GM19328 (cell line): ENCODE measurements around the gene TRIO.

Experiments
- ATAC-seq: cut with Tn5 transposase; IDR thresholded peaks from one replicate; pipeline ENCODE4 v1.9.1; 2021; ENCODE audit warnings: mild to moderate bottlenecking, moderate library complexity; ENCODE audit not compliant: unreplicated experiment

The TRIO gene

DNA sequence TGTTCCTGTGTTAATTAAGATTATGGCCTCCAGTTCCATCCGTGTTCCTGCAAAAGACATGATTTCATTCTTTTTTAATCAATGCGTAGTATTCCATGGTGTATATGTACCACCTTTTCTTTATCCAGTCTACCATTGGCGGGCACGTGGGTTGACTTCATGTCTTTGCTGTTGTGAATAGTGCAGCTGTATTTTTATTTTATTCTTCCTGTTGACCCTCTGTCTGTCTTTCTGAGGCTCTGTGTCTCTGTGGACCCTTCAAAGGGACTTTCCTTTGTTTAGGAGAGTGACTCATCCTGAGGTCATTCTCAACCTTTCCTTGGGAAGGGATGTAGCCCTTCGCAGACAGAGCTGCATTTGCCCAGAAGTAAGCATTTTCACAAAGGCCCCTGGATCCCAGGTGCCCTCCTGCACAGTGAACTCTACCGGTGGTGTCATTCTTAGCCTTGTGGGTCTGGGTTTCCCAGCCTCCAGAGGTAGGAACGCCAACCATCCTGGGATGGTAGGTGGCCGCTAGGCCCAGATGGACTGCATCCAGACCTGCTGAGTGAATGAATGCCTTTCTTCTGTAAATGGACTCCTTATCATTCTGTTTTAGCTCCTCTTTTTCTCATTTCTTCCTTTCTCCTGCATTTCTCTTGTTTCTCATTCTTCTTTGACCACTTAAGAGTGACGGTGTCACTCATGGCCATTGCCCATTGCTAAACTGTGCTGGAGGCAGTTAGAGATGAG, 22.4 kb downstream of the TRIO start:
- no peak for ATAC-seq

DNA sequence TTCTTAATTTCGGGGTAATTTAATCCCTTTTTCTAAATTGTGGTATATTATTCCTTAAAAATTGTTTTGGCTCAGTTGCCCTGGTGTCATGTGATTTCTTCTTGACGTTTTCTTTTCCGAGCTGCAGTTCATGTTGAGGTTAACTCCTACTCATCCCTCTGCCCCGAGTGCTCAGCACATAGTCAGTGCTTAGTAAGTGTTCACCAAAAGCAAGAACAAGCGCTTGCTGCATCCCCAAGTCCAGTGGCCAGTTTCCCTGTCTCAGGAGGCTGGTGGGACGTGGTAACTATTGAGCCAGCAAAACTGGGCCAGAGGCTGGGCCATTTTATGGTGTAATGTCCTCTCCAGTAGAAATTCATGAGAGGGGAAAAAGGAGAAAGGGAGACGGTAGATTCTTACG, 23.3 kb downstream of the TRIO start:
- no peak for ATAC-seq

DNA sequence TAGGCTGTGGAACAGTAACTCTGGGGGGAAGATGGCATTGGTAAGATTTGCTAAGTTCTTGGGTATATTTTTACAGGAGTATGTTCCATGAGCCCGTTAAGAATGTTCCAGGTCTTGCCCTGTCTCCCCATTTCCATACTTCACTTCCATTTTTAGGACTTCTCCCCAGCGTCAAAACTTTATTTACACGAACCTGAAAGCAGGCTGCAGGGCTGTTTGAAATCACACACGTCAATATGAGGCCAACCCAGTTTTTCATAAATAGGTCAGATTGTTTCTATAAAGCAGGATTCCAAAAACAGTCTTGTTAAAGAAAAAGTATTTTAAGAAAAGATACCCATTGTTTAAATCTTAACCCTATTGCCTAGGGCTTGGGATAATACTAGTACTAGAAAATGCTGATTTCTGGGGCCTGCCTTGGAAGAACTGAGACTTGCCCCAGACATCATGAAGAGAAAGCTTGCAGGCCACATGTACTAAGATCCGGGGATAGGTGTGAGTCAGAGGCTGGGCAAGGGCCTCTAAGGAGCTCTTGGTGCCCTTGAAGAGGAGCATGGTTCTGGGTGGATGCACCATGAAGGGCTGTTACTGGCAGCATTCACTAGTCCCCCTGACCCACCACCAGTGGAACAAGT, 24.2 kb downstream of the TRIO start:
- no peak for ATAC-seq

DNA sequence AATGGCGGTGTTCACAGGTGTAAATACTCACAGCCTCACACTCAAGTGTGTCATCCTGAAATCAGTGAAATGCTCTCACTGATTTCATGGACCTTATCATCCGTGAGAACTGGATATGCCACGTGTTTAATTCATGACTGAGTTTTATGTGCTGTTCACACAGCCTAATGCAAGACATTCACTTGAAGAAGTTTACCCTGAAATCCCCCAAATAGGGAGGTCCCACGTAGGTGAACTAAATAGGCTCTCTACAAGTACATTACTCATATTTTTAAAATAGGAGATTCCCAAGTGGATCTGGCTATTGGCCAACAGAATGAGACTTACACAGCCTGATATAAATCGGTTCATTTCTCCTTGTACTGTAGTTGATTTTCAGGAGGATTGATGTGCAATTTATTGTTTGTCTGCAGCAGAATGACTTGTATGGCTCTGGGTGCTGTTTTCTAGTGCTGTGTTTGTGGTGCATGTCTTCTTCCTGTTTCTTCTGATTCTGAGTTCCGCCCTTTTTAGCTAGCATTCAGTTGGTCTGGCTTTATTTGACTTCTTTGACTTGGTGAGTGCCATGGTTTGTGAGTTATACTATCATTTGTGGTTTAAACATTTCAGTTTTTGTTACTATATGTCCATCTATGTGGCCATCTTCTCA, 25.1 kb downstream of the TRIO start:
- peak; percentile 34 for ATAC-seq

DNA sequence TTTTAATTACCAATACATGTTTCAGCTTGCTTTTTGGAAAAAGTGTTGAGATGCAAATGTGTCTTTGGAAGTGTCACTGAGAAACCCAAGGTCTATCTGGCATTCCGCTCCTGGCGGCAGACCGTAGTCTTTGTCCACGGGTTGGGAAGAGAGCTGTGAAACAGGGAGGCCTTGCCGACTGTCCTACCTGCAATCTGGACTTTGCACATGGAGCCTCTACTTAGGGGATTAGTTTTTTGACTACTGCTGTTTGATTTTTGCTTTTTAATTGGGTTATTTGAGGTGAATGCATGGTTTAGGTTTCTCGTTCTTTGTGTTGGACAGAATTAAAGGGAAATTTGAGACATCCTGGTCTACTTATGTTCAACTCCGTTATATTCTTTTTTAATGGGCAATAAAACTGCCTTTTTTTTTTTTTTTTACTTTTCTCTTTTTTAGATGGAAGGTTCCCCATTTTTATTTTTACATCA, 25.7 kb downstream of the TRIO start:
- no peak for ATAC-seq

DNA sequence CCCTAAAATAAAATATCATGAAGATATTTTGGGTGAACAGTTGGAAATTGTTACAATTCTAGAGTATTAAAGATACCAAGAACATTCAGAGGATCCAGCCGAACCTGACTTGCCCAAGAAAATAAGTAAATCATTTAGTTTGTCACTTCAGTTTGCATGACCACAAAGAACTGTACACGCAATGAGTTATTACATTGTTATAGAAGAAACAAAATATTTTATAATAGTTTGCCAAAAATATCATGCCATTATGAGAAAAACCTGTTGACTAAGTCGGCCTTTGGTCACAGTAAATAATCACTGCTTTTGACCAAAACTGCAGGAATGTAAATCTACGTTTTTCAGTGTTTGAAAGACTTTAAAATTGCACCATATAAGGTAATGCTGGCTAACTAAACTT, 27.9 kb downstream of the TRIO start:
- ATAC-seq, result no peak

DNA sequence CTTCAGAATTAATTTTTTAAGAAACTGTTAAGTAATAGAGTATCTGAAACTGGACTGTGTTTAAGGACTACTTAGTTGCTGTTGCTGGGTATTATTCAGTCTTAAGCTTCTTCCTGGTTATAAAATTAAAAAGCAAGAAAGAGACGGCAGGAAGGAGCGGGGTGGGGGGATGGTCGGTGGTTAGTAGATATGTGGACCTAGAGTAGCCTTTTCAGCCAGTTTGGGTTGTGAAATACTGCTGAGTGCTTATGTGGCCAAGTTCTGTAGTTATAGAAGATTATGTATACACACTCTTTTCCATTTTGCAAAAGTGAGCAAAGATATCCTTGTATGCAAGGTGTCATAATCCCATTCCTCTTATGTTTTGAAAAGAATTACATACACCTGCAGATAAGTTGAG, 28.5 kb downstream of the TRIO start:
- no peak for ATAC-seq

DNA sequence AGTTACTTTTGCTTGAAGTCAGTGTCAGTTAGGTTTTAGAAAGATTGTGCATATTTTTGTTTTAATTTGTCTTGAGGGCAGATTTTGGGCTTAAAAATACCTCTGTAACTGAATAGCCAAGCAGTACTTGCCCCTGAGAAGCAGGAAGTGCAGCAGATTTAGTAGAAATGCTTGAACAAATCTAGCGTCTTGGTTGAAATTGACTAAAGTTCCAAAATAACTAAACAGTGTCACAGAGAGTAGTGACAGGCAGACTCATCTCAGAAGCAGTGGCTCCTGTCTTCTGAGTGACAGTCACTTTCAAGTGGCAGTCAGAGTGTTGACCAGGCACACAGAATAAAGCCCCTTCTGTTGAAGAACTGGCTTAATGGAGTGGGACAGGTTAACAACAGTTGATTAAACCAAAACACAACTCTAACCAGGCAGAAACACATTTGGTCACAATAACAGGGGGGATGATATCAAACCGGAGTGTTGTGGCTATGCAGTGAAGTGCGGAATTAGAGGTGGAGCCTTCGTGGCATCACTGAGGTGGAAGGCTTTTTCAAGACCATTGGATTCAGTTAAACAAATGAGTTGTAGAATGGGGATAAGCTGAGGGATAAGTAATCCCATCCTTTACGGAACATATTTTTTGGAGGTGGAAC, 29.1 kb downstream of the TRIO start:
- peak; percentile 59 for ATAC-seq

DNA sequence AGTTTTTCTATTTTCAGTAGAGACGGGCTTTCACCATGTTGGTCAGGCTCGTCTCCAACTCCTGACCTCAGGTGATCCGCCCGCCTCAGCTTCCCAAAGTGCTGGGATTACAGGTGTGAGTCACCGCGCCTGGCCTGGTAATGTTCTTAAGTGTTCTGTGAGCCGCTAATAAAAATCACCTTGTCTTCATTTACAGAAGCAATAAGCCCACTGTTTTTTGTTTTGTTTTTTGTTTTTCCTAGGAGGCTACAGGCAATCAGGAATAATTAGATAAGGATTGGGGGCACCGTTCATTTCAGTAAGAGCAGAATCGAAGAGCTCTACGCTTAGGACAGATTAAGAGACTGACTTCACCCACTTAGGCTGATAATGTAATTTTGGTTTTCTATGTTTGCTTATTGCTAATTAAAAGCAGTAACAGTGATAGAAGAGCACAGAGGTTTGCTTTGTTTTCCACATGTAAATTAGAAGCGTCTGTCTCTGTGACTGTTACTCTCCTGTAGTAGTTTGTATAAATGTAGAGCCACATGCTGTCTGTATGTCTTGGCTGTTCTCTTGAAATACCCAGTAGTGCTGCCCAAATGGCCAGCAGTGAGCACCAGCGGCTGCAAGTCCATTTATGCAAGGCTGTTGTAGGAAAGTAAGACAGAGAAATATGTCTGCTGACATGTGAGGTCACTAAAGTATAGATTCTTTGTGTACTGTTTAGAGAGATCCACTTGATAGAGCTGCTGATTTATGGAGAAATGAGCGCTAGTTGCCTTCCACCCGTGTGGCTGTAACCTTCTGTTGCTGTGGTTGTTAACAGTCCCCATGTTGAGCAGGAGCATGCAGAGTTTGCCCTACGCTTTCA, 30.5 kb downstream of the TRIO start:
- ATAC-seq, result no peak

DNA sequence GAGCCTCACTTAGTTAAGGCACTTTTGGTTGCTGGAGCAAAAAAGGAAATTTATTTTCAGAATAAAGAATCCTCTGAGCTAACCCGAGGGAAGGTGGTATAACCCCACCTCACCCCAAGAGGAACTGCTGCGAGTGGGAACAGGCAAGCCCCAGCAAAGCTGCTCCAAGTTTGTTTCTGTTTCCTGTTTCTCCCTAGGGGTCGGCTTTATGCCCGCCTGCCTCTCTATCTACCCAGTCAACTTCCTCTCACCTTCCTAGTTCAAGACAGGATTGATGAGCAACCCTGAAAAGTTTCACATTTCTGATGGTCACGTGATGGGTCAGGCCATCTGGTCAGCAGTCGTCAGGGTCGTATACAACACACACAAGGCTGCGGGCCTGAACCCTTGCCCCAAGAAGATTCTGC, 31.1 kb downstream of the TRIO start:
- ATAC-seq, result no peak

DNA sequence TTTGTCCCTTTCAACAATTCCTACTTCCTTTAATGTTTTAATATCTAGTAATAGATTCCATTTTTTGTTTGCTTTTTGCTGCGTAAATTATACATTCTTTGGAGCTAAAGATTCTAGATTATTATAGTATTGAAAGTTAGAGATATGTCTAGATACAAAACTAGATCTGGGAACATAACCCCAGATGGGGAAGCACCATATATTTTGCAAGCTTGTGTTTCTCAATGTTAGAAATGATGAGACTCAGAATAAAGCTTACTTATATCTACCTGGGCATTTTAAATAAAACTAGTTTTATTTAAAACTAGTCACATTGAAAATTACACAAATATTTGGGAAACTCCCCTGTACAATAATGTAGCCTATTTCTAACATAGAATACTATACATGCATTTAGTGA, 32.2 kb downstream of the TRIO start:
- no peak for ATAC-seq

DNA sequence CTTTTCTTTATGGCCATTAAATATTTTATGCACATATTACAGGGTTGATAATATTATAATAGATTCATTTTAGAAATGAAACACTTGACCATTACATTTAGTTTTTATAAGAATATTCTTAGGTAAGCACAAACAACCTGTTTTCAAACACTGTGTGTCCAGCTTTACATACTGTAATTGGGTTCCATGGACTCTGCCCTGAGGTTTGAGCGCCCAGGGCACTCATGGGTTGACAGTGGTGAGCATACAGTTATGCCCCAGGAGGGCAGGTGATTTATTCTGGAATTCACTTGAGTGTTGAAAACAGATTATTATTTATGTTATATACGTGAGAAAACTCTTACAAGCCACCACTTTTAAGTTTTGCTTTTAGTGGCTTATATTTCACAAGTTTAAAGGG, 33.7 kb downstream of the TRIO start:
- no peak for ATAC-seq

DNA sequence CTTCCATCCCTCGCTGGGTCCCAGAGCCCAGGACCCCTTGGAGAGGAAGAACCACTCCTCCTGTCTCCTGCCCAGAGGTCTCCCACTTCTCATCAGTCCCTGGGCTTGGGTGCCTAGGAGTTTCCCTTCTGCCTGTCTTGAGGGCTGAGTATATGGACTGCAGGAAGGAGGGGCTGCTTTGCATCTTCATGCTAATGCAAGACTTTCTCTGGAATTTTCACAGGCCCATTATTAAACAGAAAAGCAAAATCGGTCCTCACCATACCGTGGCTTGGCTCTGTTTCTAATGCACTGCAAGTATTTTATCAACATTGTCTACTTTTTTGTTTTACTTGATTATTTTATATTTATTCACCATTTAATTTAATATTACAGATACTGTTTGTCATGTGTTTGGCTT, 34.5 kb downstream of the TRIO start:
- ATAC-seq, result no peak

DNA sequence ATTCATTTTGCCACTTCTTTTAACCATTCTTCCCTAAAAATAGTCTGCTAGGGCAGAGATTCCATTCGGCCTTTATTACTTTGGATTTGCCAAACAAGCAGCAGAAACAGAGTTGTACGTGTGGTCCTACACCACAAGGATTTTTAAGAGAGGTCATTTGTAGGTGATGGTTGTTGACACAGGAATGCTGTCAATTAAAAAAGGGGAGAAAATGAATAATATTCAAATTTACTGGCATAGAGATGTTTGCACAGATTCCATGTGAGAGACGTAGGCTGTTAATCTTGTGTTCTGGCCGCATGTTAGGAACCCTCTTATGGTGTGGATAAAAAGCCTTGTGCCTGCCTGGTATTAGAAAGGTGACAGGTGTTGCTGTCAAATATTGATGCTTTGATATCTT, 34.9 kb downstream of the TRIO start:
- ATAC-seq, result no peak

DNA sequence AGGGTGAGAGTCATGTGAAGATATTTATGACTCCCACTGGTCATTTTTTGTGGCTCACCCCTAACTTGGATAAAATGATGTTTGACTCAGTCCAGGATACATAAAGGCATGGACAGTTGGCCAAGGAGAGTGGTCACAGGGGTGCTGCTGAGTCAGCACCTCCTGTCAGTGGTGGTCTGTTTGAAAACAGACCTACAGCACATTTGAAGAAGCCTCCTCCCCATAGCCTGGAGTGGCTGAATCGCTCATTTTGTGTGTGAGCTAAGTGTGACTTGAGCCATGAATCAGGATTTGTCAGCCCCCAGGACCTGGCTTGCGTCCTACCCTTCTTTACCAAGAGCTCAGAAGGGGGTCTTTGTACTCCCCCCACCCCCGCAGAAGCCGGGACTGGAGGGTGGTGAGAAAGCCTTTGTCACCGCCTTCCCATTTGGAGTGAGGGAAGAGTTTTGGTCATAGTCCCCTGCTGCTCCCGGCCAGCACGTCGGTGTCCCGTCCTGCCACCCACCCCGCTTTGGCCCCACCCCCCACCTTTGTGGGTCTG, 35.6 kb downstream of the TRIO start:
- ATAC-seq, result no peak

DNA sequence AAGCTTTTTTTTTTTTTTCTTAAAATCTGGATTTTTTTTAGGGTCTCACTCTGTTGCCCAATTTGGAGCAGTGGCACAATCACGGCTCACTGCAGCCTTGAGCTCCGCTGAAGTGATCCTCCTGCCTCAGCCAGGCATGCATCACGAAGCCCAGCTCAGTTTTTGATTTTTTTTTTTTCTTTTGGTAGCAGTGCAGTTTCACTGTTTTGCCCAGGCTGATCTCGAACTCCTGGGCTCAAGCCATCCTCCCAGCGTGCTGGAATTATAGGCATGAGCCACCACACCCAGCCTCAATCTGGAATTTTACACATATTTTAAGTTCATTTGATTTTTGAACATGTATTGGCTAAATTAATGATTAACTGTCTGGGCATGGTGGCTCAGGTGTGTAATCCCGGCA, 36.3 kb downstream of the TRIO start:
- no peak for ATAC-seq

DNA sequence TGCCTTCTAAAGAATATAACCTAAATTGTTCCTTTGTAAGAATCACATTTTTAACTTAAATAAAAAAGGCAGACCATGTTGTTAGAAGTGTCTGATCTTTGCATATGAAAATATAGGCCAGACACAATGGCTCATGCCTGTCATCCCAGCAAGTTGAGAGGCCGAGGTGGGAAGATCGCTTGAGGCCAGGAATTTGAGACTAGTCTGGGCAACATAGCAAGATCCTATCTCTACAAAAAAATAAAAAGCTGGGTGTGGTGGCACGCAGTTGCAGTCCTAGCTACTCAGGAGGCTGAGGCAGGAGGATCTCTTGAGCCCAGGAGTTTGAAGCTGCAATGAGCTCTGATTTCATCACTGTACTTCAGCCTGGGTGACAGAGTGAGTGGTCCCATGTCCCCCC, 37.3 kb downstream of the TRIO start:
- ATAC-seq, result no peak

DNA sequence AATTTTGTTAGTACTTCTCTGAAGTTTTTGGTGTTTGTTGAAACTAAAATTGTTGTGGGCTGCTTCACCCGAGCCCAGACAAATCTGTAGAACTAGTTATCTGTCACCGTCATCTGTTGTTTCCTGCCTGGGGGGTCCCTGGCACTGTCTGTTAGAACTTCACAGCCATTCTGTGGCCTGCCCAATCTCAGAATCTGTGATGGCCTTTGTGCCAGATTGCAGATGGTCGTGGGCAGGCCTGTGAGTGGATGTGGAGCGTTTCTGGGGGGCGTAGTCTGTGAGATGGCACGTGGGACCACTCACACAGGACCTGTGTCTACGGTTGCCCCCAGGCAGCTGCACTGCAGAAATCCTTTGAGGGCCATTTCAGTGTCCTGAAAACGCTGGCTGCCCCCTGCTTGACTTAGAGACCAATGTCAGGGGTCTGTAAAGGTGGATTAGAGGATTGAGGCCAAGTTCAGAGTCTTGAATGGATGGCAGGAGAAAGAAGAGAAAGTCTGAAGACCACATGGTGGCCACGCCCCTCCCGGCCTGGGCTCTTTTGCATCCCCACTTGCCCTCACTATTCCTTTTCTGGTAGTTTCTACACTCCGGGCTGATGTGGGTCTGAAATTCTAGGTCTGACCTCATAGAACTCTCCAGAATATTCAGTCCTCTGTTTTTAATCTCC, 38.3 kb downstream of the TRIO start:
- ATAC-seq, result no peak

DNA sequence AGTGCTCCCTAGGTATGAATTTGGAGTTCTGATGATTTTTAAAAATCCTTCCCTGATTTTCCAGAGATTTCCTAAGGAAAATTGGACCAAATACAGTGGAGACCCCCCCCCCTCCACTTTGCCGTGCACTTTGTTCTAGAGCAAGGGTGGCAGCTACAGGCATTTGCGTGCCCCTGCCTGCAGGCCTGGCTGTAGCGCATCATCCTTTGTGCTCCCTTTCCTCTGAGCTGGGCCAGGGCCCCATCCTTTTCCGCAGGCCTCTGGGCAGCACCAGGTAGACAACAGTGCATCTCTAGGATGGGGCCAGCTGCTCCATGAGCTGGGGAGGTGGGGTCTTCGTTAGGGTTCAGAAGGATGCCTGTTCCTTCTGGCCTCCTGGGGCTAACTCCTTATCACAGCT, 39.6 kb downstream of the TRIO start:
- ATAC-seq, result no peak
